HepG2 (cell line): ENCODE data around the gene ERLEC1. TPM values are rescaled to one million over a fixed set of nuclear protein-coding genes. Genes with fewer than 3 reads are reported as not detected.

Source experiments
- CREM ChIP-seq, 2 experiments: sonication (generic) in 1 of 2; formaldehyde crosslinking in 1 of 2; IDR thresholded peaks; 2 replicates each; pipeline versions ENCODE4 v1.4.0 to v1.6.1; 2016 to 2020; ENCODE audit warnings: antibody characterized with exemption in 1 of 2, mild to moderate bottlenecking in 1 of 2, missing genetic modification reagents in 1 of 2
- DR1 ChIP-seq: sonication (generic); formaldehyde crosslinking; IDR thresholded peaks from 2 replicates; pipeline ENCODE4 v1.8.0; 2021; ENCODE audit warnings: mild to moderate bottlenecking, missing genetic modification reagents, inconsistent platforms
- FOXJ3 ChIP-seq: sonication (generic); formaldehyde crosslinking; IDR thresholded peaks from 2 replicates; pipeline ENCODE4 v1.4.0; 2020; ENCODE audit warnings: missing genetic modification reagents, mild to moderate bottlenecking, borderline replicate concordance
- KDM5A ChIP-seq: fragments of 200-600 bp; sonication (generic); IDR thresholded peaks from 2 replicates; pipeline ENCODE4 v1.7.0; 2018; ENCODE audit warnings: antibody characterized with exemption, mild to moderate bottlenecking, low read length, borderline replicate concordance
- MAF1 ChIP-seq: sonication (generic); formaldehyde crosslinking; IDR thresholded peaks from 2 replicates; pipeline ENCODE4 v1.5.0; 2020; ENCODE audit warnings: missing genetic modification reagents, borderline replicate concordance
- MTA3 ChIP-seq: sonication (generic); formaldehyde crosslinking; IDR thresholded peaks from 2 replicates; pipeline ENCODE4 v1.4.0; 2020; ENCODE audit warnings: missing genetic modification reagents
- NCOR1 ChIP-seq: fragments of 200-600 bp; sonication (generic); IDR thresholded peaks from 2 replicates; pipeline ENCODE4 v1.7.0; 2017; ENCODE audit warnings: antibody characterized with exemption, low read length, borderline replicate concordance
- PBX2 ChIP-seq: IDR thresholded peaks from 2 replicates; pipeline ENCODE4 v1.6.1; 2016; ENCODE audit warnings: control low read depth
- TCF7 ChIP-seq: sonication (generic); IDR thresholded peaks from 2 replicates; pipeline ENCODE4 v1.6.1; 2016; ENCODE audit warnings: antibody characterized with exemption, low read depth
- ZBTB7A ChIP-seq: sonication (generic); formaldehyde crosslinking; IDR thresholded peaks from 2 replicates; pipeline ENCODE4 v1.8.0; 2022; ENCODE audit warnings: mild to moderate bottlenecking, missing genetic modification reagents
- ZBTB8A ChIP-seq: sonication (generic); formaldehyde crosslinking; IDR thresholded peaks from 2 replicates; pipeline ENCODE4 v1.4.0; 2020; ENCODE audit warnings: mild to moderate bottlenecking, low read depth, missing genetic modification reagents, borderline replicate concordance
- ZMYM4 ChIP-seq: sonication (generic); formaldehyde crosslinking; IDR thresholded peaks from 2 replicates; pipeline ENCODE4 v1.8.1; 2023; ENCODE audit warnings: mild to moderate bottlenecking, missing genetic modification reagents
- ZNF17 ChIP-seq: sonication (generic); formaldehyde crosslinking; IDR thresholded peaks from 2 replicates; pipeline ENCODE4 v1.5.0; 2020; ENCODE audit warnings: mild to moderate bottlenecking, missing genetic modification reagents
- ZNF282 ChIP-seq: fragments of 450-650 bp; IDR thresholded peaks from 2 replicates; pipeline ENCODE4 v1.6.1; 2018; ENCODE audit not compliant: partially characterized antibody
- ZNF329 ChIP-seq: sonication (generic); formaldehyde crosslinking; IDR thresholded peaks from 2 replicates; pipeline ENCODE4 v1.9.0; 2021; ENCODE audit warnings: low read depth, mild to moderate bottlenecking, missing genetic modification reagents
- ZNF354B ChIP-seq: sonication (generic); formaldehyde crosslinking; IDR thresholded peaks from 2 replicates; pipeline ENCODE4 v1.8.0; 2022; ENCODE audit warnings: mild to moderate bottlenecking, missing genetic modification reagents
- ZNF788 ChIP-seq: sonication (generic); formaldehyde crosslinking; IDR thresholded peaks from 2 replicates; pipeline ENCODE4 v1.5.0; 2020; ENCODE audit warnings: mild to moderate bottlenecking, missing genetic modification reagents, borderline replicate concordance
- ZSCAN9 ChIP-seq: IDR thresholded peaks from 2 replicates; pipeline ENCODE4 v1.6.1; 2016; ENCODE audit warnings: borderline replicate concordance
- polyA plus RNA-seq, 8 experiments: library from polyadenylated mRNA; depleted of rRNA in 3 of 8; stranded (reverse) in 7 of 8; unstranded in 1 of 8; fragments of >200 nt; fragmentation: Illumina TruSeq in 4 of 8; extraction: Trizol in 4 of 8; gene quantifications; 2 replicates each; pipeline versions ENCODE4 v1.2.1 to v1.2.3, GENCODE V29; 2011 to 2016; ENCODE audit warnings: low read depth in 4 of 8, missing spikeins in 1 of 8, mixed read lengths in 1 of 8; ENCODE audit not compliant: insufficient read depth in 1 of 8
- total RNA-seq, 5 experiments: library from RNA; depleted of rRNA; stranded (reverse); fragments of >200 nt; fragmentation: Illumina TruSeq; extraction: Trizol; gene quantifications; 2 replicates each; pipeline ENCODE4 v1.2.3, GENCODE V29; 2016; ENCODE audit warnings: low read depth in 1 of 5
- TF ChIP-seq, protein P1 (sequence below): sonication (generic); formaldehyde crosslinking; IDR thresholded peaks from 2 replicates; pipeline ENCODE4 v1.4.0; 2020; ENCODE audit warnings: missing genetic modification reagents
- TF ChIP-seq, protein P2 (sequence below): sonication (generic); formaldehyde crosslinking; IDR thresholded peaks from 2 replicates; pipeline ENCODE4 v1.8.1; 2023; ENCODE audit warnings: mild to moderate bottlenecking, missing genetic modification reagents, borderline replicate concordance
- TF ChIP-seq, protein P3 (sequence below): sonication (generic); formaldehyde crosslinking; IDR thresholded peaks from 2 replicates; pipeline ENCODE4 v1.4.0; 2020; ENCODE audit warnings: mild to moderate bottlenecking, low read depth, missing genetic modification reagents

ERLEC1 gene
- total and polyA plus RNA-seq, 2 of the 13 experiments (the other 11 are each of a cell fraction or from before 2014, with no cell fraction given): 87.3 to 88.4 TPM

GRCh38 chr2:53786705-53787613 is at the start of gene ERLEC1, which contains the start of gene ASB3 (continued):
- peak; percentile 63; the same call in 1 of the 2 replicates for TF ChIP-seq KDM5A
- TF ChIP-seq, protein P1, sequence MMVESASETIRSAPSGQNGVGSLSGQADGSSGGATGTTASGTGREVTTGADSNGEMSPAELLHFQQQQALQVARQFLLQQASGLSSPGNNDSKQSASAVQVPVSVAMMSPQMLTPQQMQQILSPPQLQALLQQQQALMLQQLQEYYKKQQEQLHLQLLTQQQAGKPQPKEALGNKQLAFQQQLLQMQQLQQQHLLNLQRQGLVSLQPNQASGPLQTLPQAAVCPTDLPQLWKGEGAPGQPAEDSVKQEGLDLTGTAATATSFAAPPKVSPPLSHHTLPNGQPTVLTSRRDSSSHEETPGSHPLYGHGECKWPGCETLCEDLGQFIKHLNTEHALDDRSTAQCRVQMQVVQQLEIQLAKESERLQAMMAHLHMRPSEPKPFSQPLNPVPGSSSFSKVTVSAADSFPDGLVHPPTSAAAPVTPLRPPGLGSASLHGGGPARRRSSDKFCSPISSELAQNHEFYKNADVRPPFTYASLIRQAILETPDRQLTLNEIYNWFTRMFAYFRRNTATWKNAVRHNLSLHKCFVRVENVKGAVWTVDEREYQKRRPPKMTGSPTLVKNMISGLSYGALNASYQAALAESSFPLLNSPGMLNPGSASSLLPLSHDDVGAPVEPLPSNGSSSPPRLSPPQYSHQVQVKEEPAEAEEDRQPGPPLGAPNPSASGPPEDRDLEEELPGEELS: peak; percentile 90
- 0 out of 2 replicates have a peak, but pooled peaks have one; percentile 24 for TF ChIP-seq ZNF17 (CRISPR knock-in tag)
- peak; percentile 94 for TF ChIP-seq ZSCAN9 (CRISPR knock-in tag)
- TF ChIP-seq DR1 (CRISPR knock-in tag): peak; percentile 96
- TF ChIP-seq ZNF329: peak; percentile 93
- TF ChIP-seq NCOR1: no peak
- TF ChIP-seq MTA3 (CRISPR knock-in tag): no peak
- TF ChIP-seq ZNF788 (CRISPR knock-in tag): peak; percentile 96; the same call in 1 of the 2 replicates
- 0 out of 2 replicates have a peak, but pooled peaks have one; percentile 5 for TF ChIP-seq PBX2
- TF ChIP-seq, protein P2, sequence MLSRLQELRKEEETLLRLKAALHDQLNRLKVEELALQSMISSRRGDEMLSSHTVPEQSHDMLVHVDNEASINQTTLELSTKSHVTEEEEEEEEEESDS (CRISPR knock-in tag): peak; percentile 92; the same call in 1 of the 2 replicates
- no peak for TF ChIP-seq ZNF282
- peak; percentile 93 for TF ChIP-seq CREM (IDR thresholded peaks at IDR 0.05)
- 0 out of 2 replicates have a peak, but pooled peaks have one; percentile 28 for TF ChIP-seq CREM (CRISPR knock-in tag; IDR thresholded peaks at IDR 0.05)
- TF ChIP-seq ZNF354B (CRISPR knock-in tag): peak; percentile 82; the same call in 1 of the 2 replicates
- TF ChIP-seq ZBTB7A: peak; percentile 92
- TF ChIP-seq FOXJ3 (CRISPR knock-in tag): peak; percentile 99
- TF ChIP-seq, protein P3, sequence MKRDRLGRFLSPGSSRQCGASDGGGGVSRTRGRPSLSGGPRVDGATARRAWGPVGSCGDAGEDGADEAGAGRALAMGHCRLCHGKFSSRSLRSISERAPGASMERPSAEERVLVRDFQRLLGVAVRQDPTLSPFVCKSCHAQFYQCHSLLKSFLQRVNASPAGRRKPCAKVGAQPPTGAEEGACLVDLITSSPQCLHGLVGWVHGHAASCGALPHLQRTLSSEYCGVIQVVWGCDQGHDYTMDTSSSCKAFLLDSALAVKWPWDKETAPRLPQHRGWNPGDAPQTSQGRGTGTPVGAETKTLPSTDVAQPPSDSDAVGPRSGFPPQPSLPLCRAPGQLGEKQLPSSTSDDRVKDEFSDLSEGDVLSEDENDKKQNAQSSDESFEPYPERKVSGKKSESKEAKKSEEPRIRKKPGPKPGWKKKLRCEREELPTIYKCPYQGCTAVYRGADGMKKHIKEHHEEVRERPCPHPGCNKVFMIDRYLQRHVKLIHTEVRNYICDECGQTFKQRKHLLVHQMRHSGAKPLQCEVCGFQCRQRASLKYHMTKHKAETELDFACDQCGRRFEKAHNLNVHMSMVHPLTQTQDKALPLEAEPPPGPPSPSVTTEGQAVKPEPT (CRISPR knock-in tag): no peak; the same call in none of the 2 replicates
- peak; percentile 94 for TF ChIP-seq MAF1
- peak; percentile 97 for TF ChIP-seq ZMYM4 (CRISPR knock-in tag)
- 0 out of 2 replicates have a peak, but pooled peaks have one; percentile 4 for TF ChIP-seq TCF7
- no peak for TF ChIP-seq ZBTB8A (CRISPR knock-in tag)
